Measurements from ENCODE around the gene FUT4. TPM values are rescaled to one million over a fixed set of nuclear protein-coding genes. Genes with fewer than 3 reads are reported as not detected.

Gene FUT4, protein sequence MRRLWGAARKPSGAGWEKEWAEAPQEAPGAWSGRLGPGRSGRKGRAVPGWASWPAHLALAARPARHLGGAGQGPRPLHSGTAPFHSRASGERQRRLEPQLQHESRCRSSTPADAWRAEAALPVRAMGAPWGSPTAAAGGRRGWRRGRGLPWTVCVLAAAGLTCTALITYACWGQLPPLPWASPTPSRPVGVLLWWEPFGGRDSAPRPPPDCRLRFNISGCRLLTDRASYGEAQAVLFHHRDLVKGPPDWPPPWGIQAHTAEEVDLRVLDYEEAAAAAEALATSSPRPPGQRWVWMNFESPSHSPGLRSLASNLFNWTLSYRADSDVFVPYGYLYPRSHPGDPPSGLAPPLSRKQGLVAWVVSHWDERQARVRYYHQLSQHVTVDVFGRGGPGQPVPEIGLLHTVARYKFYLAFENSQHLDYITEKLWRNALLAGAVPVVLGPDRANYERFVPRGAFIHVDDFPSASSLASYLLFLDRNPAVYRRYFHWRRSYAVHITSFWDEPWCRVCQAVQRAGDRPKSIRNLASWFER
- total RNA-seq (2022; extraction: Qiagen RNA extraction), result 2.4 to 2.7 TPM (median 2.6 TPM) in 5 replicates

DNA sequence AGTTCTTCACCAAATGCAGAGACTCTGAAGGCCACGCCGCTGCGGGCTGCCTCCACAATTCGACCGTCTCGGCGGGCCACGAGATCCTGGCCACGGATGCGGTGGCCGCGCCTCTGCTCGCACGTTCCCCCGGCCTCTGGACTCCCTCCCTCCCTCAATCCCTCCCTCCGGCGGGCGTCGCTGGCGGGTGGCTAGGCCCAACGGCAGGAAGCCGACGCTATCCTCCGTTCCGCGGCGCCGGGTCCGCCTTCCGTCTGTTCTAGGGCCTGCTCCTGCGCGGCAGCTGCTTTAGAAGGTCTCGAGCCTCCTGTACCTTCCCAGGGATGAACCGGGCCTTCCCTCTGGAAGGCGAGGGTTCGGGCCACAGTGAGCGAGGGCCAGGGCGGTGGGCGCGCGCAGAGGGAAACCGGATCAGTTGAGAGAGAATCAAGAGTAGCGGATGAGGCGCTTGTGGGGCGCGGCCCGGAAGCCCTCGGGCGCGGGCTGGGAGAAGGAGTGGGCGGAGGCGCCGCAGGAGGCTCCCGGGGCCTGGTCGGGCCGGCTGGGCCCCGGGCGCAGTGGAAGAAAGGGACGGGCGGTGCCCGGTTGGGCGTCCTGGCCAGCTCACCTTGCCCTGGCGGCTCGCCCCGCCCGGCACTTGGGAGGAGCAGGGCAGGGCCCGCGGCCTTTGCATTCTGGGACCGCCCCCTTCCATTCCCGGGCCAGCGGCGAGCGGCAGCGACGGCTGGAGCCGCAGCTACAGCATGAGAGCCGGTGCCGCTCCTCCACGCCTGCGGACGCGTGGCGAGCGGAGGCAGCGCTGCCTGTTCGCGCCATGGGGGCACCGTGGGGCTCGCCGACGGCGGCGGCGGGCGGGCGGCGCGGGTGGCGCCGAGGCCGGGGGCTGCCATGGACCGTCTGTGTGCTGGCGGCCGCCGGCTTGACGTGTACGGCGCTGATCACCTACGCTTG lies at the start of gene FUT4:
FUT4 (plus strand) TSS at position 227 of the 951 bp plus-strand sequence; CDS start at position 440, 213 bp downstream.

DNA sequence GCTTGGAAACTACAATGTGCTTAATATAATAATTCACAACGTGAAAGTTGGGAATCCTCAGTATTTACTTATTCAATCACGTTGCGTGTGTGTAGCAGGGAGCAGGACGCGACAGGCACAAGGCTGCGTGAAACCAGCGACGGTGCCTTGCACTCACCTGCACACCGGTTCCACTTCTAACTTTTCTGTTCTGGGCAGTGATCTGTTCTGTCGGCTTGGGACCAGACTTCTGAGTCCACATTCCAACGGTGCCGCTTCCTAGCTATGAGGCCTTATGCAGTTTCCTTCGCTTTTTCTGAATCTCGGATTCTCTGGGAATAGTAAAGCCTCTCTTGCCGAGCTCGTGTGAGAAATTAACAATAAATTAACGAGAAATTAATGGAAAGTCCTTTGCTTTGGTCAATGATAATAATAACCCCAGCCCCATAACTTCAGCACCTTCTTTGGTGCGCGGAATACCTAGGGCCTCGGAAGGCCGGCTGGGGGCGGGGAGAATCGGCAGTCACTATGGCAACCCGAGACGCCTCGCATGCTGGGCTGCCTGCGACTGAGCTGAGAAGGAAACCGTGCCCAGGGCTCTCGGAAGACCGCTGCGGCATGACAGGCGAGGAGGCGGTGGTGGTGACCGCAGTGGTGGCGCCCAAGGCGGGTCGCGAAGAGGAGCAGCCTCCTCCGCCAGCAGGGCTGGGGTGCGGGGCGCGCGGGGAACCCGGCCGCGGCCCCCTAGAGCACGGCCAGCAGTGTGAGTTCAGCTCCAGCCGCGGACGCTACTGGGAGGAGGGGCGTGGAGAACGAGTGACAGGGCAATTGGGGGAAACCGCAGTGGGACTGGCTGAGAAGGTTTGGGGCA lies 31.6 kb upstream of the FUT4 start, which contains the start of gene C11orf97:
C11orf97 (plus strand) TSS at position 530 of the 850 bp plus-strand sequence; CDS start at position 598, 68 bp downstream.

DNA sequence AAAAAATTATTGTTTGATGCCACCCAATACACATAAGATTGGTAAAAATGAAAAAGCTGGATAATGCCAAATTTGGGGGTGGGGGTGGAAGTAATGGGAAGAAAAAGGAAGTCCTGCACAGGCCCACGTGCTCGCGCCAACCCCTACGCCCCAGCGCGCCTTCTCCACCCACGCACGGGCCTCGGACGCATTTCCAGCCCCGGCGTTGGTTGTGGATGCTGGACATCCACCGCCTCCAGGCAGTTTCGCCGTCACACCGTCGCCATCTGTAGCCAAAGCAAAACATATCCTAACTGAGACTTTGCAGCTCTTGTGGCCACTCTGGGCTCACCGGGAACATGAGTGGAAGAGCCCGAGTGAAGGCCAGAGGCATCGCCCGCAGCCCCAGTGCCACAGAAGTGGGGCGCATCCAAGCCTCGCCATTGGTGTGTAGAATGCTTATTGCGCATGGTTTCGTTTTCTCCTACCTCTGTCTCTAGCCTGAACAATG lies 23.5 kb downstream of the FUT4 start, which contains the start of gene PIWIL4:
PIWIL4 (plus strand) TSS at position 188 of the 490 bp plus-strand sequence; CDS start at position 339, 151 bp downstream.

Other genes with a start within 250 kb of the FUT4 start
- gene IZUMO1R, start 239.3 kb upstream of the FUT4 start, total RNA-seq (2022; extraction: Qiagen RNA extraction), result 0.24 TPM in 1 of 5 replicates, not detected in the others
- 0.07 to 0.10 TPM (median 0.07 TPM) in 5 replicates for gene GPR83, start 142.5 kb upstream of the FUT4 start, total RNA-seq (2022; extraction: Qiagen RNA extraction)
- gene MRE11, start 50.1 kb upstream of the FUT4 start, total RNA-seq (2022; extraction: Qiagen RNA extraction), result 12.3 to 20.2 TPM (median 13.5 TPM) in 5 replicates
- 4.7 to 9.0 TPM (median 5.8 TPM) in 5 replicates for gene ANKRD49, start 49.9 kb upstream of the FUT4 start, total RNA-seq (2022; extraction: Qiagen RNA extraction)
- not detected in 5 replicates for gene C11orf97, start 31.5 kb upstream of the FUT4 start, total RNA-seq (2022; extraction: Qiagen RNA extraction)
- gene PIWIL4, start 23.4 kb downstream of the FUT4 start, total RNA-seq (2022; extraction: Qiagen RNA extraction), result 0.09 to 0.24 TPM (median 0.18 TPM) in 5 replicates
- gene AMOTL1, start 224.4 kb downstream of the FUT4 start, total RNA-seq (2022; extraction: Qiagen RNA extraction), result 5.3 to 9.8 TPM (median 7.5 TPM) in 5 replicates